Measurements from ENCODE around the gene SGMS2.

The SGMS2 gene

GRCh38 chr4:107801766-107802211 is 22.9 kb upstream of the SGMS2 start:
- DNase-seq (ENCODE audit: insufficient read length, low spot score): no peak
- TF ChIP-seq PAX5 (IDR thresholded peaks at IDR 0.05; ENCODE audit: insufficient read depth, low read length, severe bottlenecking) (no peak), TAF1 (IDR thresholded peaks at IDR 0.05; ENCODE audit: low read depth, low read length) (no peak), POU2F2 (IDR thresholded peaks at IDR 0.05; ENCODE audit: low read depth, low read length) (no peak), SPI1 (IDR thresholded peaks at IDR 0.05; ENCODE audit: low read depth, low read length) (no peak), POLR2A (IDR thresholded peaks at IDR 0.05; ENCODE audit: low read depth, low read length) (no peak), POLR2AphosphoS5 (IDR thresholded peaks at IDR 0.05; ENCODE audit: low read depth, low read length) (no peak)
- FAIRE-seq: no peak

- FAIRE-seq (no peak), DNase-seq (ENCODE audit: insufficient read length, low spot score) (no peak)
- TF ChIP-seq POLR2A (IDR thresholded peaks at IDR 0.05; ENCODE audit: low read depth, low read length): no peak
- TF ChIP-seq SPI1 (IDR thresholded peaks at IDR 0.05; ENCODE audit: low read depth, low read length): peak; percentile 27; the same call in 1 of the 2 replicates
Measured at GRCh38 chr4:107804956-107805355, 19.8 kb upstream of the SGMS2 start.

- TF ChIP-seq POU2F2 (IDR thresholded peaks at IDR 0.05; ENCODE audit: low read depth, low read length) (no peak), PAX5 (IDR thresholded peaks at IDR 0.05; ENCODE audit: insufficient read depth, low read length, severe bottlenecking) (no peak), TAF1 (IDR thresholded peaks at IDR 0.05; ENCODE audit: low read depth, low read length) (no peak)
- DNase-seq (ENCODE audit: insufficient read length, low spot score) (no peak), FAIRE-seq (no peak)
Measured at GRCh38 chr4:107806196-107806595, 18.5 kb upstream of the SGMS2 start.

- TF ChIP-seq POLR2A (IDR thresholded peaks at IDR 0.05; ENCODE audit: low read depth, low read length): no peak
- no peak for TF ChIP-seq POLR2AphosphoS5 (IDR thresholded peaks at IDR 0.05; ENCODE audit: low read depth, low read length)
- TF ChIP-seq SPI1 (IDR thresholded peaks at IDR 0.05; ENCODE audit: low read depth, low read length): no peak
- no peak for TF ChIP-seq POU2F2 (IDR thresholded peaks at IDR 0.05; ENCODE audit: low read depth, low read length)
- no peak for TF ChIP-seq TAF1 (IDR thresholded peaks at IDR 0.05; ENCODE audit: low read depth, low read length)
- TF ChIP-seq PAX5 (IDR thresholded peaks at IDR 0.05; ENCODE audit: insufficient read depth, low read length, severe bottlenecking): no peak
Measured at GRCh38 chr4:107808572-107808971, 16.2 kb upstream of the SGMS2 start.

GRCh38 chr4:107809210-107809609 is 15.5 kb upstream of the SGMS2 start:
- no peak for FAIRE-seq
- no peak for DNase-seq (ENCODE audit: insufficient read length, low spot score)
- TF ChIP-seq POU2F2 (IDR thresholded peaks at IDR 0.05; ENCODE audit: low read depth, low read length) (no peak), POLR2AphosphoS5 (IDR thresholded peaks at IDR 0.05; ENCODE audit: low read depth, low read length) (no peak), TAF1 (IDR thresholded peaks at IDR 0.05; ENCODE audit: low read depth, low read length) (no peak), SPI1 (IDR thresholded peaks at IDR 0.05; ENCODE audit: low read depth, low read length) (no peak), POLR2A (IDR thresholded peaks at IDR 0.05; ENCODE audit: low read depth, low read length) (no peak), PAX5 (IDR thresholded peaks at IDR 0.05; ENCODE audit: insufficient read depth, low read length, severe bottlenecking) (no peak)

More at GRCh38 chr4:107808572-107808971, 16.2 kb upstream of the SGMS2 start:
- no peak for FAIRE-seq
- DNase-seq (ENCODE audit: insufficient read length, low spot score): no peak

GRCh38 chr4:107814758-107815157 is 10.0 kb upstream of the SGMS2 start:
- FAIRE-seq (no peak), DNase-seq (ENCODE audit: insufficient read length, low spot score) (no peak)
- TF ChIP-seq POLR2AphosphoS5 (IDR thresholded peaks at IDR 0.05; ENCODE audit: low read depth, low read length) (no peak), POU2F2 (IDR thresholded peaks at IDR 0.05; ENCODE audit: low read depth, low read length) (no peak), PAX5 (IDR thresholded peaks at IDR 0.05; ENCODE audit: insufficient read depth, low read length, severe bottlenecking) (no peak), POLR2A (IDR thresholded peaks at IDR 0.05; ENCODE audit: low read depth, low read length) (no peak), SPI1 (IDR thresholded peaks at IDR 0.05; ENCODE audit: low read depth, low read length) (no peak), TAF1 (IDR thresholded peaks at IDR 0.05; ENCODE audit: low read depth, low read length) (no peak)

- no peak for FAIRE-seq
- DNase-seq (ENCODE audit: insufficient read length, low spot score): no peak
- TF ChIP-seq PAX5 (IDR thresholded peaks at IDR 0.05; ENCODE audit: insufficient read depth, low read length, severe bottlenecking): no peak
- no peak for TF ChIP-seq POU2F2 (IDR thresholded peaks at IDR 0.05; ENCODE audit: low read depth, low read length)
- TF ChIP-seq POLR2AphosphoS5 (IDR thresholded peaks at IDR 0.05; ENCODE audit: low read depth, low read length): no peak
- no peak for TF ChIP-seq TAF1 (IDR thresholded peaks at IDR 0.05; ENCODE audit: low read depth, low read length)
- no peak for TF ChIP-seq SPI1 (IDR thresholded peaks at IDR 0.05; ENCODE audit: low read depth, low read length)
Measured at GRCh38 chr4:107815158-107815557, 9.6 kb upstream of the SGMS2 start.

- DNase-seq (ENCODE audit: insufficient read length, low spot score) (no peak), FAIRE-seq (no peak)
- no peak for TF ChIP-seq POU2F2 (IDR thresholded peaks at IDR 0.05; ENCODE audit: low read depth, low read length)
Measured at GRCh38 chr4:107818301-107818910, 6.3 kb upstream of the SGMS2 start.

- FAIRE-seq: no peak
- TF ChIP-seq TAF1 (IDR thresholded peaks at IDR 0.05; ENCODE audit: low read depth, low read length): no peak
- no peak for TF ChIP-seq POU2F2 (IDR thresholded peaks at IDR 0.05; ENCODE audit: low read depth, low read length)
- no peak for TF ChIP-seq PAX5 (IDR thresholded peaks at IDR 0.05; ENCODE audit: insufficient read depth, low read length, severe bottlenecking)
- TF ChIP-seq SPI1 (IDR thresholded peaks at IDR 0.05; ENCODE audit: low read depth, low read length): no peak
- TF ChIP-seq POLR2A (IDR thresholded peaks at IDR 0.05; ENCODE audit: low read depth, low read length): no peak
- no peak for TF ChIP-seq POLR2AphosphoS5 (IDR thresholded peaks at IDR 0.05; ENCODE audit: low read depth, low read length)
Measured at GRCh38 chr4:107823870-107824349, 822 bp upstream of the SGMS2 start.

GRCh38 chr4:107825072-107825824 is 516 bp downstream of the SGMS2 start:
- DNase-seq (ENCODE audit: insufficient read length, low spot score) (no peak), FAIRE-seq (no peak)
- no peak for TF ChIP-seq PAX5 (IDR thresholded peaks at IDR 0.05; ENCODE audit: insufficient read depth, low read length, severe bottlenecking)
- no peak for TF ChIP-seq POU2F2 (IDR thresholded peaks at IDR 0.05; ENCODE audit: low read depth, low read length)
- TF ChIP-seq SPI1 (IDR thresholded peaks at IDR 0.05; ENCODE audit: low read depth, low read length): no peak
- TF ChIP-seq POLR2A (IDR thresholded peaks at IDR 0.05; ENCODE audit: low read depth, low read length): no peak
- TF ChIP-seq TAF1 (IDR thresholded peaks at IDR 0.05; ENCODE audit: low read depth, low read length): no peak
- no peak for TF ChIP-seq POLR2AphosphoS5 (IDR thresholded peaks at IDR 0.05; ENCODE audit: low read depth, low read length)

More at GRCh38 chr4:107823870-107824349, 822 bp upstream of the SGMS2 start:
- no peak for DNase-seq (ENCODE audit: insufficient read length, low spot score)
